IPS DF 19.7 (cell line): Measurements from ENCODE around the gene FBXW7.
A peak's percentile ranks its signal among the peaks of the same experiment; 100 is the strongest.

Experiments
- DNase-seq: peaks from one replicate; pipeline ENCODE4 v3.0.0-alpha.2; 2013; ENCODE audit warnings: low read depth, low spot score

Gene FBXW7

GRCh38 chr4:152513078-152513477 is 22.8 kb downstream of the FBXW7 start:
- no peak for DNase-seq

- no peak for DNase-seq
These were observed 23.4 kb downstream of the FBXW7 start for GRCh38 chr4:152512483-152512882.

- no peak for DNase-seq
These were observed 25.3 kb downstream of the FBXW7 start for GRCh38 chr4:152510349-152511147.

GRCh38 chr4:152509595-152510225 is 26.2 kb downstream of the FBXW7 start:
- DNase-seq = no peak

GRCh38 chr4:152508818-152509217 is 27.1 kb downstream of the FBXW7 start:
- no peak for DNase-seq

- no peak for DNase-seq
These were observed 27.5 kb downstream of the FBXW7 start for GRCh38 chr4:152508386-152508785.

GRCh38 chr4:152503653-152504290 is 32.1 kb downstream of the FBXW7 start:
- no peak for DNase-seq

- no peak for DNase-seq
These were observed 33.9 kb downstream of the FBXW7 start for GRCh38 chr4:152501846-152502536.

GRCh38 chr4:152500800-152501434 is 35.0 kb downstream of the FBXW7 start:
- peak; percentile 47 for DNase-seq

GRCh38 chr4:152500275-152500674 is 35.6 kb downstream of the FBXW7 start:
- DNase-seq = no peak

GRCh38 chr4:152499344-152499743 is 36.5 kb downstream of the FBXW7 start:
- no peak for DNase-seq

GRCh38 chr4:152494020-152494419 is 41.9 kb downstream of the FBXW7 start:
- no peak for DNase-seq

- no peak for DNase-seq
These were observed 47.6 kb downstream of the FBXW7 start for GRCh38 chr4:152488246-152488645.

GRCh38 chr4:152486429-152487389 is 49.2 kb downstream of the FBXW7 start:
- no peak for DNase-seq

GRCh38 chr4:152485726-152486276 is 50.1 kb downstream of the FBXW7 start:
- DNase-seq = no peak

GRCh38 chr4:152482211-152482610 is 53.7 kb downstream of the FBXW7 start:
- DNase-seq = no peak

- DNase-seq = no peak
These were observed 55.0 kb downstream of the FBXW7 start for GRCh38 chr4:152480901-152481300.

GRCh38 chr4:152480326-152480725 is 55.6 kb downstream of the FBXW7 start:
- DNase-seq = no peak

- DNase-seq = no peak
These were observed 56.4 kb downstream of the FBXW7 start for GRCh38 chr4:152479428-152480026.
